GM12878 (cell line): Measurements from ENCODE around the gene MAPKBP1. TPM values are rescaled to one million over a fixed set of nuclear protein-coding genes. Genes with fewer than 3 reads are reported as not detected.
A peak's percentile ranks its signal among the peaks of the same experiment; 100 is the strongest.

ENCODE experiments used
- ATAC-seq: fragments of 200-7000 bp; cut with Tn5 transposase; 3 replicates; pipeline ENCODE4 v1.9.1; 2020; ENCODE audit warnings: mild to moderate bottlenecking, moderate library complexity
- BruUV-seq: library from RNA; stranded (reverse); fragments of 400-500 nt; replicated peaks from 2 replicates; lab custom pipeline; 2021; lab: Mats Ljungman, UMichigan
- CTCF ChIA-PET: fragments of 300-600 bp; sonication (Branson Sonifier 250); formaldehyde crosslinking; extraction: SDS; loops from one replicate; lab custom pipeline; 2021; ENCODE audit warnings: inconsistent platforms; lab: Yijun Ruan, JAX
- POLR2A ChIA-PET: fragments of 350-600 bp; formaldehyde crosslinking; extraction: SDS; loops from one replicate; lab custom pipeline; 2021; ENCODE audit warnings: inconsistent platforms; lab: Charles Lee
- RAD21 ChIA-PET: fragments of 300-600 bp; sonication (Branson Sonifier 250); formaldehyde crosslinking; loops from one replicate; lab custom pipeline; 2023; ENCODE audit warnings: antibody characterized with exemption; ENCODE audit not compliant: unreplicated experiment; lab: Charles Lee
- SMC1A ChIA-PET: fragments of 300-600 bp; sonication (Branson Sonifier 250); formaldehyde crosslinking; loops from one replicate; lab custom pipeline; 2023; ENCODE audit not compliant: unreplicated experiment, uncharacterized antibody; lab: Charles Lee
- DNase-seq: peaks from one replicate; pipeline ENCODE4 v3.0.0-alpha.2; 2011; ENCODE audit warnings: low read depth, low spot score
- FAIRE-seq: peaks from 3 replicates; lab custom pipeline; 2011; peaks lifted over from hg19 to GRCh38; lab: Jason Lieb, UNC
- H2AFZ ChIP-seq: 2 replicates; pipeline ENCODE4 v1.6.0; 2011; ENCODE audit warnings: low read depth, low read length, control low read depth; ENCODE audit not compliant: control insufficient read depth
- H3K27ac ChIP-seq: 2 replicates; pipeline ENCODE4 v1.5.1; 2011; ENCODE audit warnings: control low read depth; ENCODE audit not compliant: control insufficient read depth, insufficient read depth
- H3K27me3 ChIP-seq, 2 experiments: replicated peaks in 1 of 2; 2 replicates each; pipeline versions ENCODE4 v1.6.0 to v1.6.1; 2011; ENCODE audit warnings: low read length in 1 of 2; ENCODE audit not compliant: control insufficient read depth in 2 of 2, insufficient read depth in 2 of 2
- H3K36me3 ChIP-seq, 2 experiments: 2 replicates each; pipeline ENCODE4 v1.5.1; 2011; ENCODE audit warnings: low read length in 1 of 2; ENCODE audit not compliant: control insufficient read depth in 2 of 2, insufficient read depth in 2 of 2
- H3K4me1 ChIP-seq: 2 replicates; pipeline ENCODE4 v1.6.1; 2011; ENCODE audit warnings: mild to moderate bottlenecking, low read length, moderate library complexity, mixed read lengths; ENCODE audit not compliant: control insufficient read depth, insufficient read depth
- H3K4me2 ChIP-seq: 2 replicates; pipeline ENCODE4 v1.6.0; 2011; ENCODE audit warnings: control low read depth; ENCODE audit not compliant: control insufficient read depth, insufficient read depth
- H3K4me3 ChIP-seq: fragments of 200-600 bp; sonication (generic); 2 replicates; pipeline ENCODE4 v1.5.1; 2016
- H3K79me2 ChIP-seq: 2 replicates; pipeline ENCODE4 v1.6.0; 2011; ENCODE audit warnings: low read length; ENCODE audit not compliant: control insufficient read depth, insufficient read depth
- H3K9ac ChIP-seq: 2 replicates; pipeline ENCODE4 v1.8.0; 2011; ENCODE audit warnings: low read length, control low read depth, mixed read lengths; ENCODE audit not compliant: control insufficient read depth, insufficient read depth
- H3K9me3 ChIP-seq: replicated peaks from 3 replicates; pipeline ENCODE4 v1.5.1; 2011; ENCODE audit warnings: mild to moderate bottlenecking, low read length; ENCODE audit not compliant: control insufficient read depth, insufficient read depth
- H4K20me1 ChIP-seq: 2 replicates; pipeline ENCODE4 v1.6.0; 2011; ENCODE audit not compliant: control insufficient read depth, insufficient read depth
- EED ChIP-seq: sonication (generic); IDR thresholded peaks from 2 replicates; pipeline ENCODE4 v1.6.1; 2016; ENCODE audit warnings: antibody characterized with exemption, low read depth
- HDAC2 ChIP-seq: fragments of 200-600 bp; sonication (generic); IDR thresholded peaks from 2 replicates; pipeline ENCODE4 v1.6.1; 2017
- KDM1A ChIP-seq: fragments of 200-600 bp; sonication (generic); IDR thresholded peaks from 2 replicates; pipeline ENCODE4 v1.6.1; 2016; ENCODE audit warnings: borderline replicate concordance
- RUNX3 ChIP-seq: IDR thresholded peaks from 2 replicates; pipeline ENCODE4 v1.6.1; 2012; ENCODE audit warnings: low read length, inconsistent platforms
- SMAD1 ChIP-seq: fragments of 450-650 bp; IDR thresholded peaks from 2 replicates; pipeline ENCODE4 v1.6.1; 2018; ENCODE audit warnings: mild to moderate bottlenecking, low read depth; ENCODE audit not compliant: partially characterized antibody
- ZNF207 ChIP-seq: fragments of 450-650 bp; IDR thresholded peaks from 2 replicates; pipeline ENCODE4 v1.6.1; 2014; ENCODE audit warnings: antibody characterized with exemption, mild to moderate bottlenecking, borderline replicate concordance
- WGBS: methylation state at CpG from one replicate; pipeline ENCODE4 v1.1.6; 2016; ENCODE audit warnings: low lambda C conversion rate; ENCODE audit not compliant: insufficient replicate concordance, insufficient coverage; ENCODE audit errors: missing lambda C conversion rate; 5-methylcytosine and 5-hydroxymethylcytosine counted together
- in situ Hi-C: fragments of 300-500 bp; cut with MboI; formaldehyde crosslinking; loops from 9 replicates; pipeline ENCODE4 v1.14.3; 2018; ENCODE audit warnings: mixed read lengths
- intact Hi-C: fragments of 100-400 bp; cut with micrococcal nuclease; formaldehyde crosslinking; loops from one replicate; pipeline ENCODE4 v1.14.2; 2022; ENCODE audit not compliant: unreplicated experiment
- polyA plus RNA-seq, 11 experiments: library from polyadenylated mRNA; depleted of rRNA in 4 of 11; unstranded in 6 of 11; stranded (reverse) in 5 of 11; fragments of >200 nt; fragmentation: Nextera tagmentation in 4 of 11; fragmentation: Illumina TruSeq in 1 of 11; extraction: Ambion mirVana in 4 of 11; extraction: Trizol in 1 of 11; gene quantifications; 1 replicate in 1 of 11; 2 replicates in 10 of 11; pipeline versions ENCODE4 v1.2.1 to v1.2.3, GENCODE V29; 2011 to 2016; ENCODE audit warnings: inconsistent platforms in 2 of 11, missing spikeins in 2 of 11, low read depth in 1 of 11
- total RNA-seq, 4 experiments: library from RNA; depleted of rRNA in 3 of 4; stranded (reverse); fragments of >200 nt in 3 of 4; fragmentation: Illumina TruSeq in 1 of 4; extraction: Trizol in 1 of 4; gene quantifications; 2 replicates each; pipeline versions ENCODE4 v1.2.1 to v1.2.3, GENCODE V29; 2013 to 2021
- TF ChIP-seq, protein P1 (sequence below): fragments of 450-650 bp; formaldehyde crosslinking; IDR thresholded peaks from 2 replicates; pipeline ENCODE4 v1.4.0; 2022; ENCODE audit warnings: mild to moderate bottlenecking, moderate library complexity
- TF ChIP-seq, protein P2 (sequence below): fragments of 450-650 bp; IDR thresholded peaks from 2 replicates; pipeline ENCODE4 v1.6.1; 2017; ENCODE audit warnings: low read depth, mild to moderate bottlenecking, moderate library complexity
- TF ChIP-seq, protein P3 (sequence below): IDR thresholded peaks from 2 replicates; pipeline ENCODE4 v1.6.1; 2011; ENCODE audit warnings: mild to moderate bottlenecking, low read depth, low read length, moderate library complexity; ENCODE audit not compliant: insufficient replicate concordance

Gene MAPKBP1
- total and polyA plus RNA-seq, 10 of the 15 experiments (the other 5 are each of a cell fraction or from before 2014, with no cell fraction given), result 0.44 to 19.0 (median 7.3) TPM

DNA sequence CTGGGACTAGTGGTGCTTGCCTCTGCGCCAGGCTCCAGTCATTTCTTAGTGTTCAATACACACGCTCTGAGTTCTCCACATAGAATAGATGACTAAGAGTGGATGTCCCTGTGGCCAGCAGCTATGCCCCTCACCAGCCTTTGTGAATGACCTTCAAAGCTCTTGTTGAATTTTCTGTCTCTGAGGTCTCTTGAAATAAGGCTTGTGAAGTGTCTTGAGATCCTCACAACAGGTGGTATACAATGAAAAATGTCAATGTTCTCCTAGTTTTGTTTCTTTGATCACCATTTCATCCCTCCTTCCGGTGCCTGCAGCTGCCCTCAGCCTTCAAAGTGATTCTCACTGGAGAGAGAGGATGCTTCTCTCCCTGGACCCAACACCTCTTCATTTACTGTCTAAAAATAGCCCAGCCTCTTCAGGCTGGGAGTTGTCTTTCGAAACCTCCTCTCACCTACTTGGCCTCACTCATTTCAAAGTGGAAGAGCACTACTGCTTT, 5.4 kb downstream of the MAPKBP1 start:
- H3K4me1 ChIP-seq, result peaks cover 17% of the 10 kb centered on the region
- ATAC-seq, result no peak; the same call in 2 of the 3 replicates
- peak overlapping the region; percentile 7; the same call in 1 of the 2 replicates for H3K27ac ChIP-seq
- ChIA-PET RAD21 (interaction anchor here (1.0 to 9.7 kb wide), 3 partner anchors 8 to 31 kb away, joined by 3 to 169 read pairs (median 3); no protein-coding TSS in a partner anchor), SMC1A (interaction anchor here (1.2 to 9.6 kb wide), 5 partner anchors 13 to 32 kb away, joined by 4 to 268 read pairs (median 10); no protein-coding TSS in a partner anchor), CTCF (interaction anchor here (1.0 to 11.4 kb wide), 6 partner anchors 9 to 32 kb away, joined by 3 to 365 read pairs (median 4); no protein-coding TSS in a partner anchor), POLR2A (interaction anchor here (11.3 kb wide), 1 partner anchor 13 kb away, joined by 170 read pairs; no protein-coding TSS in a partner anchor)
- no peak overlapping the region for H3K9ac ChIP-seq
- H3K27me3 ChIP-seq, result no peaks in the 10 kb centered on the region
- H3K9me3 ChIP-seq, result no peaks in the 10 kb centered on the region; the same call in 2 of the 3 replicates
- intact Hi-C loops (no loop called here), in situ Hi-C loops (no loop called here)
- whole genome bisulfite sequencing, result 95% methylated on average over 4 of the region's 4 CpGs
- H3K36me3 ChIP-seq, result no peaks in the 10 kb centered on the region
- no peak for FAIRE-seq
- H3K79me2 ChIP-seq, result peaks cover 52% of the 10 kb centered on the region
- peak overlapping the region; percentile 47; the same call in 1 of the 2 replicates for H3K4me3 ChIP-seq
- no peak overlapping the region for H2AFZ ChIP-seq
- TF ChIP-seq EED (0 out of 2 replicates have a peak, but pooled peaks have one; percentile 19), SMAD1 (no peak), KDM1A (no peak)
- BruUV-seq, result no TSS peak
- peak overlapping the region; percentile 36 for H3K4me2 ChIP-seq
- DNase-seq, result no peak
- H4K20me1 ChIP-seq, result no peaks in the 10 kb centered on the region

- DNase-seq (no peak), FAIRE-seq (no peak), ATAC-seq (no peak)
- POLR2A ChIA-PET, result interaction anchor here (0.7 to 11.3 kb wide), 2 partner anchors 12 to 74 kb away, joined by 3 to 170 read pairs; no protein-coding TSS in a partner anchor
- RAD21 ChIA-PET, result interaction anchor here (1.0 to 9.7 kb wide), 4 partner anchors 9 to 30 kb away, joined by 3 to 169 read pairs (median 4); no protein-coding TSS in a partner anchor
- Histone ChIP-seq H3K4me1 (peaks cover 16% of the 10 kb centered on the region), H3K27me3 (no peaks in the 10 kb centered on the region), H3K4me3 (peak overlapping the region; percentile 47; the same call in 1 of the 2 replicates), H3K4me2 (peak overlapping the region; percentile 36), H3K36me3 (no peaks in the 10 kb centered on the region), H3K27ac (peak overlapping the region; percentile 7; the same call in 1 of the 2 replicates), H3K79me2 (peaks cover 47% of the 10 kb centered on the region), H2AFZ (no peak overlapping the region), H3K9ac (no peak overlapping the region), H3K9me3 (no peaks in the 10 kb centered on the region; the same call in 2 of the 3 replicates), H4K20me1 (no peaks in the 10 kb centered on the region)
- WGBS, result 77% methylated on average over 2 of the region's 2 CpGs
- no TSS peak for BruUV-seq
- in situ Hi-C loops (no loop called here), intact Hi-C loops (no loop called here)
- CTCF ChIA-PET, result interaction anchor here (1.0 to 11.4 kb wide), 7 partner anchors 9 to 124 kb away, joined by 3 to 365 read pairs (median 4); no protein-coding TSS in a partner anchor
- SMC1A ChIA-PET, result interaction anchor here (0.7 to 9.5 kb wide), 7 partner anchors 7 to 177 kb away, joined by 3 to 189 read pairs (median 3); no protein-coding TSS in a partner anchor
- TF ChIP-seq RUNX3 (no peak), HDAC2 (no peak), ZNF207 (no peak)
- TF ChIP-seq, protein P1, sequence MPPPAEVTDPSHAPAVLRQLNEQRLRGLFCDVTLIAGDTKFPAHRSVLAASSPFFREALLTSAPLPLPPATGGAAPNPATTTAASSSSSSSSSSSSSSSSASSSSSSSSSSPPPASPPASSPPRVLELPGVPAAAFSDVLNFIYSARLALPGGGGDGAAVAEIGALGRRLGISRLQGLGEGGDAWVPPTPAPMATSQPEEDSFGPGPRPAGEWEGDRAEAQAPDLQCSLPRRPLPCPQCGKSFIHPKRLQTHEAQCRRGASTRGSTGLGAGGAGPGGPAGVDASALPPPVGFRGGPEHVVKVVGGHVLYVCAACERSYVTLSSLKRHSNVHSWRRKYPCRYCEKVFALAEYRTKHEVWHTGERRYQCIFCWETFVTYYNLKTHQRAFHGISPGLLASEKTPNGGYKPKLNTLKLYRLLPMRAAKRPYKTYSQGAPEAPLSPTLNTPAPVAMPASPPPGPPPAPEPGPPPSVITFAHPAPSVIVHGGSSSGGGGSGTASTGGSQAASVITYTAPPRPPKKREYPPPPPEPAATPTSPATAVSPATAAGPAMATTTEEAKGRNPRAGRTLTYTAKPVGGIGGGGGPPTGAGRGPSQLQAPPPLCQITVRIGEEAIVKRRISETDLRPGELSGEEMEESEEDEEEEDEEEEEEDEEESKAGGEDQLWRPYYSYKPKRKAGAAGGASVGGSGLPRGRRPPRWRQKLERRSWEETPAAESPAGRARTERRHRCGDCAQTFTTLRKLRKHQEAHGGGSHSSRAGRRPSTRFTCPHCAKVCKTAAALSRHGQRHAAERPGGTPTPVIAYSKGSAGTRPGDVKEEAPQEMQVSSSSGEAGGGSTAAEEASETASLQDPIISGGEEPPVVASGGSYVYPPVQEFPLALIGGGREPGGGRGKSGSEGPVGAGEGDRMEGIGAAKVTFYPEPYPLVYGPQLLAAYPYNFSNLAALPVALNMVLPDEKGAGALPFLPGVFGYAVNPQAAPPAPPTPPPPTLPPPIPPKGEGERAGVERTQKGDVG (CRISPR knock-in tag), result no peak
- TF ChIP-seq, protein P2, sequence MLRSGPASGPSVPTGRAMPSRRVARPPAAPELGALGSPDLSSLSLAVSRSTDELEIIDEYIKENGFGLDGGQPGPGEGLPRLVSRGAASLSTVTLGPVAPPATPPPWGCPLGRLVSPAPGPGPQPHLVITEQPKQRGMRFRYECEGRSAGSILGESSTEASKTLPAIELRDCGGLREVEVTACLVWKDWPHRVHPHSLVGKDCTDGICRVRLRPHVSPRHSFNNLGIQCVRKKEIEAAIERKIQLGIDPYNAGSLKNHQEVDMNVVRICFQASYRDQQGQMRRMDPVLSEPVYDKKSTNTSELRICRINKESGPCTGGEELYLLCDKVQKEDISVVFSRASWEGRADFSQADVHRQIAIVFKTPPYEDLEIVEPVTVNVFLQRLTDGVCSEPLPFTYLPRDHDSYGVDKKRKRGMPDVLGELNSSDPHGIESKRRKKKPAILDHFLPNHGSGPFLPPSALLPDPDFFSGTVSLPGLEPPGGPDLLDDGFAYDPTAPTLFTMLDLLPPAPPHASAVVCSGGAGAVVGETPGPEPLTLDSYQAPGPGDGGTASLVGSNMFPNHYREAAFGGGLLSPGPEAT, result no peak
- TF ChIP-seq, protein P3, sequence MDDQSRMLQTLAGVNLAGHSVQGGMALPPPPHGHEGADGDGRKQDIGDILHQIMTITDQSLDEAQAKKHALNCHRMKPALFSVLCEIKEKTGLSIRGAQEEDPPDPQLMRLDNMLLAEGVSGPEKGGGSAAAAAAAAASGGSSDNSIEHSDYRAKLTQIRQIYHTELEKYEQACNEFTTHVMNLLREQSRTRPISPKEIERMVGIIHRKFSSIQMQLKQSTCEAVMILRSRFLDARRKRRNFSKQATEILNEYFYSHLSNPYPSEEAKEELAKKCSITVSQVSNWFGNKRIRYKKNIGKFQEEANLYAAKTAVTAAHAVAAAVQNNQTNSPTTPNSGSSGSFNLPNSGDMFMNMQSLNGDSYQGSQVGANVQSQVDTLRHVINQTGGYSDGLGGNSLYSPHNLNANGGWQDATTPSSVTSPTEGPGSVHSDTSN, result no peak
Measured at GRCh38 chr15:41780266-41780665, 6.0 kb downstream of the MAPKBP1 start.
